K562 (cell line): ENCODE results near the gene VEGFA. TPM values are rescaled to one million over a fixed set of nuclear protein-coding genes. Genes with fewer than 3 reads are reported as not detected.

Experiments used
- CTCF ChIP-seq, 3 experiments: IDR thresholded peaks in 2 of 3; conservative IDR thresholded peaks in 1 of 3; 2 replicates each; pipeline ENCODE4 v1.5.1; 2011 to 2012; ENCODE audit warnings: low read length in 3 of 3, mild to moderate bottlenecking in 3 of 3, control low read depth in 2 of 3, improper control_type of control experiment in 1 of 3, inconsistent platforms in 1 of 3, low read depth in 1 of 3, mixed read lengths in 1 of 3, moderate library complexity in 1 of 3; ENCODE audit not compliant: insufficient read depth in 2 of 3
- HSF4 ChIP-seq: fragments of 250-450 bp; sonication (Bioruptor Pico); IDR thresholded peaks from 2 replicates; pipeline ENCODE4 v2.1.2; 2022; ENCODE audit warnings: mild to moderate bottlenecking, moderate library complexity, borderline replicate concordance
- IRF9 ChIP-seq: fragments of 450-650 bp; IDR thresholded peaks from 2 replicates; pipeline ENCODE4 v1.6.1; 2016; ENCODE audit warnings: missing biosample characterization, missing genetic modification characterization
- KAT8 ChIP-seq: fragments of 450-650 bp; IDR thresholded peaks from 2 replicates; pipeline ENCODE4 v1.6.1; 2016; ENCODE audit warnings: low read depth, mild to moderate bottlenecking
- PKNOX1 ChIP-seq: fragments of 450-650 bp; IDR thresholded peaks from 2 replicates; pipeline ENCODE4 v1.6.1; 2016
- RBFOX2 ChIP-seq: fragments of 200-400 bp; formaldehyde crosslinking; IDR thresholded peaks from 2 replicates; pipeline ENCODE4 v1.6.1; 2017; ENCODE audit warnings: low read depth, mild to moderate bottlenecking, low read length, moderate library complexity
- TCF7L2 ChIP-seq: fragments of 150-350 bp; IDR thresholded peaks from 2 replicates; pipeline ENCODE4 v1.6.1; 2016; ENCODE audit warnings: low read depth, mild to moderate bottlenecking, low read length, moderate library complexity
- TGIF2 ChIP-seq: sonication (generic); formaldehyde crosslinking; IDR thresholded peaks from 2 replicates; pipeline ENCODE4 v1.8.1; 2022; ENCODE audit warnings: mild to moderate bottlenecking, missing genetic modification reagents, moderate library complexity
- THAP12 ChIP-seq: fragments of 250-450 bp; sonication (Bioruptor Pico); IDR thresholded peaks from 2 replicates; pipeline ENCODE4 v1.9.0; 2021; ENCODE audit warnings: mild to moderate bottlenecking, inconsistent platforms
- THRAP3 ChIP-seq: fragments of 450-650 bp; IDR thresholded peaks from 2 replicates; pipeline ENCODE4 v1.6.1; 2016; ENCODE audit warnings: mild to moderate bottlenecking, inconsistent platforms, borderline replicate concordance
- ZBTB12 ChIP-seq: fragments of 250-450 bp; sonication (Bioruptor Pico); IDR thresholded peaks from 2 replicates; pipeline ENCODE4 v1.4.0; 2020
- ZBTB33 ChIP-seq: sonication (generic); formaldehyde crosslinking; IDR thresholded peaks from 2 replicates; pipeline ENCODE4 v1.8.1; 2023; ENCODE audit warnings: mild to moderate bottlenecking, missing genetic modification reagents
- ZNF280B ChIP-seq: fragments of 250-450 bp; sonication (Bioruptor Pico); IDR thresholded peaks from 2 replicates; pipeline ENCODE4 v1.5.1; 2021; ENCODE audit warnings: mild to moderate bottlenecking
- ZNF79 ChIP-seq: fragments of 250-450 bp; sonication (Bioruptor Pico); IDR thresholded peaks from 2 replicates; pipeline ENCODE4 v1.4.0; 2020; ENCODE audit warnings: low read depth, mild to moderate bottlenecking, moderate library complexity
- polyA plus RNA-seq, 8 experiments: library from polyadenylated mRNA; depleted of rRNA in 4 of 8; stranded (reverse) in 5 of 8; unstranded in 3 of 8; fragments of >200 nt; fragmentation: Nextera tagmentation in 2 of 8; fragmentation: Illumina TruSeq in 1 of 8; extraction: Ambion mirVana in 2 of 8; extraction: Trizol in 1 of 8; gene quantifications; 2 replicates each; pipeline versions ENCODE4 v1.2.1 to v1.2.3, GENCODE V29; 2011 to 2014; ENCODE audit warnings: inconsistent platforms in 1 of 8, missing spikeins in 1 of 8
- total RNA-seq, 7 experiments: library from RNA; depleted of rRNA in 6 of 7; stranded (reverse); fragments of >200 nt in 6 of 7; fragmentation: Illumina TruSeq in 2 of 7; extraction: Trizol in 2 of 7; gene quantifications; 2 replicates each; pipeline versions ENCODE4 v1.2.1 to v1.2.3, GENCODE V29; 2011 to 2021; ENCODE audit warnings: low replicate concordance in 1 of 7

The VEGFA gene
- total and polyA plus RNA-seq, 9 of the 15 experiments (the other 6 are each of a cell fraction or from before 2014, with no cell fraction given) = 14.0 to 271 (median 124) TPM

- no peak for TF ChIP-seq THRAP3
- peak; percentile 84 for TF ChIP-seq RBFOX2
- peak; percentile 6; the same call in 1 of the 2 replicates for TF ChIP-seq ZBTB33 (CRISPR knock-in tag)
- TF ChIP-seq THAP12 (CRISPR knock-in tag) = no peak
- no peak for TF ChIP-seq ZBTB12
- no peak for TF ChIP-seq ZNF280B (CRISPR knock-in tag)
- TF ChIP-seq TGIF2 (CRISPR knock-in tag) = no peak
- no peak for TF ChIP-seq HSF4 (CRISPR knock-in tag)
- TF ChIP-seq ZNF79 (CRISPR knock-in tag) = no peak
- no peak for TF ChIP-seq PKNOX1
- no peak for TF ChIP-seq IRF9 (tag)
- no peak for TF ChIP-seq KAT8
- no peak for TF ChIP-seq TCF7L2
- no peak for TF ChIP-seq CTCF (IDR thresholded peaks at IDR 0.05 in 2 of 3, conservative IDR thresholded peaks at IDR 0.05 in 1 of 3; ENCODE audit: insufficient read depth in 2 of 3, low read depth in 1 of 3, low read length in 3 of 3)
Observed at GRCh38 chr6:43780941-43781928, 11.2 kb downstream of the VEGFA start (continued).
